ENCODE data around the gene GASK1A.

Gene GASK1A

GRCh38 chr3:42980909-42981308 is 1.8 kb downstream of the GASK1A start:
- H3K4me3 ChIP-seq (ENCODE audit: low read length): no peak overlapping the region
- TF ChIP-seq, protein P1, sequence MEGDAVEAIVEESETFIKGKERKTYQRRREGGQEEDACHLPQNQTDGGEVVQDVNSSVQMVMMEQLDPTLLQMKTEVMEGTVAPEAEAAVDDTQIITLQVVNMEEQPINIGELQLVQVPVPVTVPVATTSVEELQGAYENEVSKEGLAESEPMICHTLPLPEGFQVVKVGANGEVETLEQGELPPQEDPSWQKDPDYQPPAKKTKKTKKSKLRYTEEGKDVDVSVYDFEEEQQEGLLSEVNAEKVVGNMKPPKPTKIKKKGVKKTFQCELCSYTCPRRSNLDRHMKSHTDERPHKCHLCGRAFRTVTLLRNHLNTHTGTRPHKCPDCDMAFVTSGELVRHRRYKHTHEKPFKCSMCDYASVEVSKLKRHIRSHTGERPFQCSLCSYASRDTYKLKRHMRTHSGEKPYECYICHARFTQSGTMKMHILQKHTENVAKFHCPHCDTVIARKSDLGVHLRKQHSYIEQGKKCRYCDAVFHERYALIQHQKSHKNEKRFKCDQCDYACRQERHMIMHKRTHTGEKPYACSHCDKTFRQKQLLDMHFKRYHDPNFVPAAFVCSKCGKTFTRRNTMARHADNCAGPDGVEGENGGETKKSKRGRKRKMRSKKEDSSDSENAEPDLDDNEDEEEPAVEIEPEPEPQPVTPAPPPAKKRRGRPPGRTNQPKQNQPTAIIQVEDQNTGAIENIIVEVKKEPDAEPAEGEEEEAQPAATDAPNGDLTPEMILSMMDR (conservative IDR thresholded peaks at IDR 0.05; ENCODE audit: low read length): no peak
- peak; percentile 22 for DNase-seq (ENCODE audit: low read depth)

DNA sequence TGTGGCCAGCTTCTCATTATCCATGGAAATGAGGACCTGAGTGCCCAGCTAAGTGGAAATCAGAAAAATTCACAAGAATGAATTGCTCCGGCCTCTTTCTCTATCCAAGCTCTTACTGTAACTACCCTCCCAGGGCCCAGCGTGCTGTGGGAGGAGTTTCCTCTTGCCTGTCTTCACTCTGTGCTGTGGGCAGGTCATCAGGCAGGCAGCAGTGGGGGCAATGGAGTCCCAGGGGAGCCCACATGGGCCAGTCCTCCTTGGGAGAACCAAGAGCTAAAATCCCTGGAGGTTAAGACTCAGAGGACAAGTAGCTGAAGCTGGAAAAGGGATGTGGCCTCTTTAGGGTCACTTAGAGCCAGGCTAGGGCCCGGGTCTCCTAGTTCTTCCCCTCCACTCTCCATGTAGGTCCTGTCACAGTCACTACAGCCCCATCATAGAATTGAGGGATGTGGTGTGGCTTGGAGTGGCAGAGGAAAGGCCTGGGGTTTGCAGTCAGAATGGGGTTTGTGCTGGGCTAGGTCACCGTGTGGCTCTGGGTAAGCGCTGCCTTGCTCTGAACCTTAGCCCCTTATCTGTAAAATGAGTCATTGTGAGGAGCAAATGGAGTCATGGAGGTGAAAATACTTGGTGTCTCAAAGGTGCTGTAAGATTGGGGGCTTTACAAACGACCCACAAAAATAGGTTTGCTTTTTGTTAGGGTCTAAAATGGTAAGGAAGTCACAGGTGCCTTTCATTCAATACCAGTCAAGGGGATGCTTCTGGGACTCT is 3.7 kb downstream of the GASK1A start:
- DNase-seq (ENCODE audit: low read depth): no peak
- no peak overlapping the region for H3K4me3 ChIP-seq (ENCODE audit: low read length)
- TF ChIP-seq, protein P1 (conservative IDR thresholded peaks at IDR 0.05; ENCODE audit: low read length): no peak

- TF ChIP-seq, protein P1 (conservative IDR thresholded peaks at IDR 0.05; ENCODE audit: low read length): no peak
- no peak overlapping the region for H3K4me3 ChIP-seq (ENCODE audit: low read length)
Observed at GRCh38 chr3:42983927-42984326, 4.8 kb downstream of the GASK1A start.

GRCh38 chr3:42984701-42985100 is 5.6 kb downstream of the GASK1A start:
- TF ChIP-seq, protein P1 (conservative IDR thresholded peaks at IDR 0.05; ENCODE audit: low read length): no peak
- H3K4me3 ChIP-seq (ENCODE audit: low read length): no peak overlapping the region
- no peak for DNase-seq (ENCODE audit: low read depth)

More at GRCh38 chr3:42983927-42984326, 4.8 kb downstream of the GASK1A start:
- DNase-seq (ENCODE audit: low read depth): no peak

GRCh38 chr3:42988097-42988496 is 9.0 kb downstream of the GASK1A start:
- TF ChIP-seq, protein P1 (conservative IDR thresholded peaks at IDR 0.05; ENCODE audit: low read length): no peak
- H3K4me3 ChIP-seq (ENCODE audit: low read length): no peak overlapping the region
- no peak for DNase-seq (ENCODE audit: low read depth)

GRCh38 chr3:42988566-42988965 is 9.5 kb downstream of the GASK1A start:
- DNase-seq (ENCODE audit: low read depth): no peak
- H3K4me3 ChIP-seq (ENCODE audit: low read length): no peak overlapping the region
- TF ChIP-seq, protein P1 (conservative IDR thresholded peaks at IDR 0.05; ENCODE audit: low read length): no peak
